ENCODE results near the gene TTL.
A peak's percentile ranks its signal among the peaks of the same experiment; 100 is the strongest.
"Not testable (repeated sequence)": the region's sequence is repeated elsewhere in the genome, so short reads cannot be mapped to it uniquely, and the experiment has no call there.

Gene TTL

DNA sequence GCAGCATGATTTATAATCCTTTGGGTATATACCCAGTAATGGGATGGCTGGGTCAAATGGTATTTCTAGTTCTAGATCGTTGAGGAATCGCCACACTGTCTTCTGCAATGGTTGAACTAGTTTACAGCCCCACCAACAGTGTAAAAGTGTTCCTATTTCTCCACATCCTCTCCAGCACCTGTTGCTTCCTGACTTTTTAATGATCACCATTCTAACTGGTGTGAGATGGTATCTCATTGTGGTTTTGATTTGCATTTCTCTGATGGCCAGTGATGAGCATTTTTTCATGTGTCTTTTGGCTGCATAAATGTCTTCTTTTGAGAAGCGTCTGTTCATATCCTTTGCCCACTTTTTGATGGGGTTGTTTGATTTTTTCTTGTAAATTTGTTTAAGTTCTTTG, 42.3 kb downstream of the TTL start:
- not testable (repeated sequence) for DNase-seq

- no peak for DNase-seq
These were observed 46.6 kb downstream of the TTL start for GRCh38 chr2:112528541-112528940.

DNA sequence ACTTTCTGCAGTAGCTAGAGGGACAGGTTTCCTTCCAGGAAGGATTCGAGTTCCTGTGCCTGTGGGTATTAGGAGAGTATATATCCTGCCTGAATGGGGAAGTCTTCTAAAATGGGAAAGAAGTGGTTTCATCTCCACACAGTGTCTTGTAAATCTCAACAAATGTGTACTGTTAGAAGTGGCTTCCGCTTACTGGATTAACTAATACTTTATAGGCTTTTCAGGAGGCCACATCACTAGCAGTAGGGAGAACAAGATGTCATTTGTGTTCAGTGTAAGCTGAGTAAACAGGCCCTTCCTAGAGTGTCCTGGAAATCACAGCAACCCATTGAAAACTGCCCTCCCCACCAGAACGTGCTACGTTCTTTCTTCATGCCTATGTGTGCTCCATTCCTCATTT, 47.8 kb downstream of the TTL start:
- no peak for DNase-seq

DNA sequence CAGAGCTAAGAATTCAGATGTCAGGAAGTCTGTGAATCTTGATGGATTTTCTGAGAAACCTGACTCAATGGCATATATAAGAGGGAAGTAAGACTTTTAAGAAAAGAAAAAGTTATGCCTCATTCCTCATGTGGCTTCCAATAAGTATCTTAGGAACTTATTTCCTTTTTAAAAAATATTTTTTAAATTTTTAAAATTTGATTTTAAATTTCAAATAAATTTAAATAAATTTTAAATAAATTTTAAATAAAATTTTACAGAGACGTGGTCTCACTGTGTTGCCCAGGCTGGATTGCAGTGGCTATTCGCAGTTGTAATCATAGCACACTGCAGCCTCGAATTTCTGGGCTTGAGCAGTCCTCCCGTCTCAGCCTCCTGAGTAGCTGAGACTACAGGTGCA, 48.8 kb downstream of the TTL start:
- no peak for DNase-seq

DNA sequence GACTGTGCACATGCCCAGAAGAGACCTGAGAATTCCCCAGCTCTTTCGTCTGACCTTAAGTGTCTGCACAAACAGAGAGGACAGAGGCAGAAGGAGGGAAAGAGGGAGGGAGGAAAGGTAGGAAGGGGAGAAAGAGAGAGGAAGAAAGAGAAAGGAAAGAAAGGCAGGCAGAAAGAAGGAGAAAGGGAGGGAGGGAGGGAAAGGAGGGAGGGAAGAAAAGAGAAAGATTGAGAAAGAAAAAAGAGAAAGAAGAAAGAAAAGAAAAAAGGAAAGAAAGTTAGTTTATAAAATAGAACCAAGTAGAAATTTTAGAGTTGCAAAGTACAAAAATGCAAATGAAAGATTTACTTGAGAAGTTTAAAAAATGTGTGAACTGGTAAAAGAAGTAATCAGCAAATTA, 52.9 kb downstream of the TTL start:
- no peak for DNase-seq

GRCh38 chr2:112536665-112537064, 54.7 kb downstream of the TTL start:
- DNase-seq = not testable (repeated sequence)

DNA sequence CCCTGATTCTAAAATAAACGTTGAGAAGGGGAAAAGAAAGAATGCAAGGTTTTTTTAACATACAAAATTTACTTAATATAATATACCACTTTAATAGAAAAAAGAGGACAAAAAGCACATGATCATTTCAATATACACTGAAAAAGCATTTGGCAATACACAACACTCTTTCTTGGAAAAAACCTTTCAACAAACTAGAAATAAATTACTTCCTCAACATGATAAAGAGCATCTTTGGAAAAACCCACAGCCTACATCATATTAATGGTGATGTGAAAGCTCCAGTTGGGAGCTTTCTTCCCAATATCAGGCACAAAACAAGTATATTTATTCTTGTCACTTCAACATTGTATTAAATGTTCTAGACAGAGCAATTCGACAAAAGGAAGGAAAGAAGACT, 57.4 kb downstream of the TTL start:
- DNase-seq = no peak

- no peak for DNase-seq
These were observed 59.0 kb downstream of the TTL start for GRCh38 chr2:112540906-112541305.

DNA sequence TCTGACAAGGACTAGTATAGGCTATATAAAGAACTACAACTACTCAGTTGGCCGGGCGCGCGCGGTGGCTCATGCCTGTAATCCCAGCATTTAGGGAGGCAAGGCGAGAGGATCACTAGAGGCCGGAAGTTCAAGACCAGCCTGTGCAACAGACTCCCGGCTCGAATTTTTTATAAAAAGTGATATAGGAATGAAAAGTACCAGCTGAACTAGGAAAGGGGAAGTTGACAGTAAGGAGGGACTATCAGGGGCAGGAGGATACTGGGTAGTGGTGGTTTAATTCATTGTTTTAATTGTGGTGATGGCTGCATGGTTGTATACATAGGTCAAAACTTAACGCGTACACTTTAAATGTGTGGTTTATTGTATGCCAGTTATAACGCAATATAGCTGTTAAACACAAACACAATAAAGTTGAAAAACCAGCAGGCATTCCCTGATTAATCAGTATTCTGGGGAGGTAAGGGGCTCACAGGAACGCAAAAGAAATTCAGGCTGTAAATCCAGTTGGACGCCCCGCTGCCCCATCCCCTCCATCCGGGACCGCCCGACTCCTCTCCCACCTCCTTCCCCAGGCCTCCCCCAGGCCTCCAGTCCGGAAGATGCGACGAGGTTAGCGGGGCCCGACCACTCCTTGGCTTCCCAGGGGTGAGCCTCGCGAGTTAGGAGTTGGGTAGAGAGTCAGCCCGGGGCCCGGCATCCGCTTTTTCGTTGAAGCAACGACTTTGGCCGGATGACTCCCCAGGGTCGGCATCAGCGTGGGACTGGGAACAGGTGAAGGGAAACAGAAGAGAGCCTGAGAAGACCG, 59.6 kb downstream of the TTL start:
- peak; percentile 52 for DNase-seq

GRCh38 chr2:112542123-112542983, 60.4 kb downstream of the TTL start, which contains the start of gene POLR1B:
POLR1B (plus strand) TSS chr2:112542465; CDS start chr2:112542495, 30 bp downstream.
- peak; percentile 61 for DNase-seq

DNA sequence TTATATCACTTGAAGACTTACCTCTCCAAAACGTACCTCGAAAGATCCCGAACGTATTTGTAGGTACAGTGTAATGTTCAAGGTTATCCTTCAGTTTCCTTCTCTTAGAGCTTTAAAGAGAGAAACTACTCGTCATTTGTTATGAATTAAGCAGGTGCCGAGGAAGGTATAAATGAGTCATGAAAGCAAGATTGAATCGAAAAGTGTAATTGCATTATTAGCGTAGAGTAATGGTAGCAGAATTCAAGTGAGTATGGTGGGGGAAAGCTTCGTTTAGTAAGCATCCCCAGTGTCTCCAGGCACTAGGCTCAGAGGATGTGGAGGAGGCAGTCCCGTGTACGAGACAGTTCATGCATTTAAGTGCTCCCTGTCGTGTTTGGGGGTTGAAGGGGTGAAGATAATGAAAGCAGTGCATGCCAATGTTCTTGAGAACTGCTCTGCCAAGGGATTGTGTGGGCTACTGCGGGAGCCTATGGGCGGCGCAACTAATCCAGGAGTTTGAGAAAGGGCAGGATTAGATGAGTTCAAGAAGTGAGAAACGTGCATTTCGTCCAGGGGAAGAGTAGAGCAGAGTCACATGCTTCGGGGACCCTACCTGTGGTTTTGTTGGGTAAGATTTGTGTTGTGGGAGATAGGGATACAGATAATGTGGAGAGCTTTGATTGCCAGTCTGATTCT, 61.2 kb downstream of the TTL start:
- no peak for DNase-seq

DNA sequence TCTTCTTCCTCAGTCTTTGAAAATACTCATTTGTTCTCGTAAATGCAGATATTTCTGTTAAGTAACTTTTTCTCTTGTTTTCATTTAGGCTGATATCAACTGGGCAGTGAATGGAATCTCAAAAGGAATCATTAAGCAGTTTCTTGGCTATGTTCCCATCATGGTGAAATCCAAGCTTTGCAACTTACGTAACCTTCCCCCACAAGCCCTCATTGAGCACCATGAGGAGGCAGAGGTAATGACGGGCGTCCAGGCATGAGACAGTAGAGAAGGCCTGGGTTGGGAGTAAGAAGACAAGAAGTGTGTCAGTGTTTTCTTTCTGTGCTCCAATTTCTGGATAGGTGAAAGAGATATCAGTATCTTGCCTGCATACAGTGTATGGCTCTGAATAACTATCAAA, 65.4 kb downstream of the TTL start:
- no peak for DNase-seq

GRCh38 chr2:112548980-112549379, 67.0 kb downstream of the TTL start:
- no peak for DNase-seq

GRCh38 chr2:112566104-112566503, 84.1 kb downstream of the TTL start:
- DNase-seq = no peak

GRCh38 chr2:112566508-112566907, 84.6 kb downstream of the TTL start:
- not testable (repeated sequence) for DNase-seq

DNA sequence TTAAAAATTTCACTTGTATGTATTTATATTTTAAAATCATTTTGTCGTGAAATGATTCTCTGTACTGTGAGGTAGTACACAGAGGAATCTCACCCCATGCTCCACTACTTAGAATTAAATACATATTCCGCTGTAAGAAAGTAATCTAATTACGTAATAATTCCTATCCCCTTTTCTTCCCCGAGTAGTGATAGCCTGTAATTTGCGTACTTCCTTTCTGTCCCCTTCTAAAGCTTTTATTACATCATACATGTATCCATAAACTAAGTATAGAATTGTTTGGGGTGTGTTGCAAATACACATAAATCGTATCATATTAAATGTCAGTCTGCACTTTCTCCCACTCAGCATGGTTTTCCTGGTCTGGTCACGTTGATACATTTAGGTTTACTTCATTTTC, 90.0 kb downstream of the TTL start:
- no peak for DNase-seq

DNA sequence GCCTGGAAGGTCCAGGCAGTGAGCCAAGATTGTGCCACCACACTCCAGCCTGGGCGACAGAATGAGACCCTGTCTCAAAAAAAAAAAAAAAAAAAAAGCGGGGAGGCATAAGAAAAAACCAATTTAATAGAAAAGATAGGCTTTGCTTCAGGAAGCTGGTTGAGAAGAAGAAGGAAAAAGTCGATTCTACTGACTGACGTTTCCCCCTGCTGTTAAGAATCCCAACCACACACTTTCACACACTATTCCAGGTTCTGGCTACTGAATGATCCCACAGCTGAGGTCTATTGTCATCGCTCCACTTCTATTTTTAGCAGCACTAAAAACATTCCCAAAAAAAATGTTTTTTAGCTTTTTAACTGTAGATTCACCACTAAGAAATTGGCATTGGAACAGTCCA, 95.8 kb downstream of the TTL start:
- no peak for DNase-seq

DNA sequence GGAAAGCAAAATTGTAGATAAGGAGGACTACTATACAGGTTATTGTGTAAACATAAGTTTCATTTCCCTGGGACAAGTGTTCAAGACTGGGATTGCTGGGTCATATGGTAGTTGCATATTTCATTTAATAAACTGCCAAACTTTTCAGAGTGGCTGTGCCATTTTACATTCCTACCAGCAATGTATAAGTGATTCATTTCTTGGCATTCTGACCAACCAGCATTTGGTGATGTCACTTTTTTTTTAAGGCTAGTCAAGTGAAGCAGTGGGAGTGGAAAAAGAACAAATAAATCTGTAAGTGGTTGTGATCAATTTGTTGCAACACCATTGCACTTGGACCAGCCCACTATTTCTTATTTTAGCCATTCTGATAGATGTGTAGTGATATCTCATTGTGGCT, 97.3 kb downstream of the TTL start:
- no peak for DNase-seq

GRCh38 chr2:112580084-112580483, 98.1 kb downstream of the TTL start:
- DNase-seq = no peak

DNA sequence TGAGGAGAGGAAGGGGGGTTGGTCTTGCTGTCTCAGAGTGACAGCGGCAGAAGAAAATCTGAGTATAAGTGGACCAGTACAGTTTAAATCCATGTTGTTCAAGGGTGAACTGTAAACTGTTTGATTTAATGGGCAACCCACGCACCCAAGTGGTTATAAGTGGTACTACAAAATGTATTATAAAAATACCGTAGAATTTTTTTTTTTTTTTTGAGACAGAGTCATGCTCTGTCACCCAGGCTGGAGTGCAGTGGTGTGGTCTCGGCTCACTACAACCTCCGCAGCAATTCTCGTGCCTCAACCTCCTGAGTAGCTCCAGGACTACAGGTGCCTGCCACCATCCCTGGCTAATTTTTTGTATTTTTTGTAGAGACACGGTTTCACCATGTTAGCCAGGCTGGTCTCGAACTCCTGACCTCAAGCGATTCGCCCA, 100.4 kb downstream of the TTL start:
- DNase-seq = peak; percentile 19

- no peak for DNase-seq
These were observed 101.7 kb downstream of the TTL start for GRCh38 chr2:112583497-112584133.

- peak; percentile 95 for DNase-seq
These were observed 102.4 kb downstream of the TTL start, which contains the start of gene CHCHD5 for GRCh38 chr2:112584134-112584890. CHCHD5 (plus strand) TSS chr2:112584609; CDS start chr2:112584648, 39 bp downstream.

All from CD4-positive, alpha-beta T cell treated with Interferon gamma for 1 hour (primary cell).